Measurements from ENCODE around the gene SASH1. TPM values are rescaled to one million over a fixed set of nuclear protein-coding genes. Genes with fewer than 3 reads are reported as not detected.

The SASH1 gene
- total RNA-seq, 1 experiment from 2014 or later = 33.2 TPM

DNA sequence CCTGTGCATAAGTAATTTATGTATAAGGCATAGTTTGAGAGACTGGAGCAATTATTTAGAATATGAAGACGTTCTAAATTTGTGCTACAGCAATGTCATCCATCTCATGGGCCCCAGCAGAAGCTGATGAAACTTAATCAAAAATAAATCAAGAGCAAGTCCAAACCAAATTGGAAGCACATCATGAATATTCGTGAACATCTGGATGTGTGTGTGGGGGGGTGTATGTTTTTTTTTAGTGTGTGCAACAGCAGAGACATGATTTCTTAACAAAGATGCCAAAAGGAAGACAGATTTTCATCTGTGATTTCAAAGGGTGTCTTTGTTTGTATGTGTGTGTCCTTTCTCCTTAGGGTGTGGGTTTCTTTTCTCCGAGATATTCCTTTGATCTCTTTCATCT is 58.9 kb downstream of the SASH1 start:
- Mint-ChIP-seq H3K36me3 (ENCODE audit: insufficient read depth in 1 of 3, low read depth in 3 of 3) (peaks cover 2 to 8% (median 6%) of the 10 kb centered on the region in 3 experiments; a peak in 5 of 7 replicates), H3K9me3 (no peaks in the 10 kb centered on the region), H3K27me3 (ENCODE audit: low read depth) (no peaks in the 10 kb centered on the region), H3K4me1 (peaks cover 25 to 34% of the 10 kb centered on the region in 2 experiments), H3K27ac (no peak overlapping the region; a peak in 1 of 7 replicates), H3K4me3 (no peak overlapping the region)
- Histone ChIP-seq H2AFZ (ENCODE audit: low read length) (no peak overlapping the region), H3K4me1 (ENCODE audit: insufficient read depth, low read length) (peaks cover 5% of the 10 kb centered on the region; the same call in 1 of the 2 replicates), H3K79me1 (ENCODE audit: insufficient read depth, low read depth, low read length, poor library complexity, severe bottlenecking) (no peaks in the 10 kb centered on the region), H2BK12ac (ENCODE audit: insufficient read length, low read depth, low read length) (no peak overlapping the region), H2BK15ac (ENCODE audit: low read depth, low read length) (no peak overlapping the region), H2BK120ac (ENCODE audit: low read depth, low read length, poor library complexity, severe bottlenecking) (no peak overlapping the region), H3T11ph (ENCODE audit: low read length) (no peak overlapping the region), H3K4ac (ENCODE audit: low read depth, low read length) (no peak overlapping the region), H2BK20ac (ENCODE audit: low read depth, low read length, poor library complexity, severe bottlenecking) (no peak overlapping the region), H4K5ac (ENCODE audit: insufficient read length, low read depth, low read length) (no peak overlapping the region), H2AK5ac (ENCODE audit: insufficient read length, low read length) (no peak overlapping the region), H4K91ac (ENCODE audit: insufficient read length, low read depth, low read length) (no peak overlapping the region), H3K56ac (ENCODE audit: insufficient read length, low read depth, low read length) (no peak overlapping the region), H2BK5ac (ENCODE audit: insufficient read length, low read length) (no peak overlapping the region), H3K23ac (ENCODE audit: insufficient read length, low read depth, low read length) (no peak overlapping the region), H3K23me2 (ENCODE audit: insufficient read length, low read depth, low read length, poor library complexity, severe bottlenecking) (no peaks in the 10 kb centered on the region), H4K20me1 (ENCODE audit: control insufficient read depth, insufficient read depth, insufficient read length) (no peaks in the 10 kb centered on the region), H3K18ac (ENCODE audit: insufficient read length, low read depth, low read length) (no peak overlapping the region), H3K27me3 (ENCODE audit: insufficient read depth, low read length) (no peaks in the 10 kb centered on the region), H3K9ac (ENCODE audit: extremely low read depth, insufficient read length, low read length) (no peak overlapping the region), H3K9me3 (ENCODE audit: control insufficient read depth, low read depth, low read length) (no peaks in the 10 kb centered on the region), H3K27ac (ENCODE audit: insufficient read length, low read depth, low read length) (no peak overlapping the region), H4K8ac (replicated peaks; ENCODE audit: insufficient read length, low read depth, low read length) (no peak overlapping the region), H3K4me2 (ENCODE audit: insufficient read depth, insufficient read length, low read length) (no peak overlapping the region), H3K79me2 (ENCODE audit: insufficient read depth, low read length) (no peaks in the 10 kb centered on the region), H3K14ac (ENCODE audit: insufficient read depth, low read length) (no peak overlapping the region)
- no CpG with 5 or more reads among the region's 3 CpGs for WGBS (ENCODE audit: extremely low coverage, insufficient read length, low lambda C conversion rate)
- TF ChIP-seq, protein P1, sequence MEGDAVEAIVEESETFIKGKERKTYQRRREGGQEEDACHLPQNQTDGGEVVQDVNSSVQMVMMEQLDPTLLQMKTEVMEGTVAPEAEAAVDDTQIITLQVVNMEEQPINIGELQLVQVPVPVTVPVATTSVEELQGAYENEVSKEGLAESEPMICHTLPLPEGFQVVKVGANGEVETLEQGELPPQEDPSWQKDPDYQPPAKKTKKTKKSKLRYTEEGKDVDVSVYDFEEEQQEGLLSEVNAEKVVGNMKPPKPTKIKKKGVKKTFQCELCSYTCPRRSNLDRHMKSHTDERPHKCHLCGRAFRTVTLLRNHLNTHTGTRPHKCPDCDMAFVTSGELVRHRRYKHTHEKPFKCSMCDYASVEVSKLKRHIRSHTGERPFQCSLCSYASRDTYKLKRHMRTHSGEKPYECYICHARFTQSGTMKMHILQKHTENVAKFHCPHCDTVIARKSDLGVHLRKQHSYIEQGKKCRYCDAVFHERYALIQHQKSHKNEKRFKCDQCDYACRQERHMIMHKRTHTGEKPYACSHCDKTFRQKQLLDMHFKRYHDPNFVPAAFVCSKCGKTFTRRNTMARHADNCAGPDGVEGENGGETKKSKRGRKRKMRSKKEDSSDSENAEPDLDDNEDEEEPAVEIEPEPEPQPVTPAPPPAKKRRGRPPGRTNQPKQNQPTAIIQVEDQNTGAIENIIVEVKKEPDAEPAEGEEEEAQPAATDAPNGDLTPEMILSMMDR (conservative IDR thresholded peaks at IDR 0.05) = no peak
- DNase-seq = no peak
